Caco-2 (cell line): Measurements from ENCODE around the gene MSRB2. TPM values are rescaled to one million over a fixed set of nuclear protein-coding genes. Genes with fewer than 3 reads are reported as not detected.
"Not testable (repeated sequence)": the region's sequence is repeated elsewhere in the genome, so short reads cannot be mapped to it uniquely, and the experiment has no call there.

Source experiments
- BruUV-seq: library from RNA; stranded (reverse); fragments of 400-500 nt; replicated peaks from 2 replicates; lab custom pipeline; 2021; lab: Mats Ljungman, UMichigan
- CTCF ChIA-PET: fragments of 300-600 bp; sonication (Branson Sonifier 250); formaldehyde crosslinking; loops from one replicate; lab custom pipeline; 2022; ENCODE audit warnings: antibody characterized with exemption; lab: Charles Lee
- POLR2A ChIA-PET: fragments of 300-600 bp; sonication (Branson Sonifier 250); formaldehyde crosslinking; loops from one replicate; lab custom pipeline; 2022; ENCODE audit warnings: antibody characterized with exemption; lab: Charles Lee
- DNase-seq, 2 experiments: peaks; one replicate each; pipeline versions ENCODE4 v3.0.0 to v3.0.0-alpha.2; 2020 to 2022
- H3K27me3 ChIP-seq: replicated peaks from 2 replicates; pipeline ENCODE4 v1.6.0; 2011; ENCODE audit warnings: low read length; ENCODE audit not compliant: control insufficient read depth, insufficient read depth
- H3K36me3 ChIP-seq: 2 replicates; pipeline ENCODE4 v1.5.1; 2011; ENCODE audit warnings: low read length; ENCODE audit not compliant: control insufficient read depth, insufficient read depth
- H3K4me1 ChIP-seq: fragments of 250-450 bp; sonication (Bioruptor Pico); 2 replicates; pipeline ENCODE4 v1.5.1; 2020; ENCODE audit warnings: mild to moderate bottlenecking
- H3K4me3 ChIP-seq: 2 replicates; pipeline ENCODE4 v1.5.1; 2011; ENCODE audit warnings: low read depth, mild to moderate bottlenecking, control low read depth, low read length
- H3K9me3 ChIP-seq: fragments of 250-450 bp; sonication (Bioruptor Pico); 2 replicates; pipeline ENCODE4 v1.5.1; 2020; ENCODE audit warnings: mild to moderate bottlenecking, moderate library complexity
- H3K27ac Mint-ChIP-seq: one replicate; pipeline ENCODE4 v1.8.0; 2022; ENCODE audit warnings: mixed read lengths; ENCODE audit not compliant: unreplicated experiment
- H3K27me3 Mint-ChIP-seq: one replicate; pipeline ENCODE4 v1.8.0; 2022; ENCODE audit warnings: mixed read lengths; ENCODE audit not compliant: insufficient read depth, unreplicated experiment
- H3K36me3 Mint-ChIP-seq: one replicate; pipeline ENCODE4 v1.8.0; 2022; ENCODE audit warnings: mild to moderate bottlenecking, mixed read lengths; ENCODE audit not compliant: insufficient read depth, unreplicated experiment
- H3K4me1 Mint-ChIP-seq: one replicate; pipeline ENCODE4 v1.8.0; 2022; ENCODE audit warnings: low read depth, mixed read lengths; ENCODE audit not compliant: unreplicated experiment
- H3K4me3 Mint-ChIP-seq: one replicate; pipeline ENCODE4 v1.8.0; 2022; ENCODE audit warnings: mild to moderate bottlenecking, moderate library complexity, mixed read lengths; ENCODE audit not compliant: unreplicated experiment
- H3K9me3 Mint-ChIP-seq: one replicate; pipeline ENCODE4 v1.8.0; 2022; ENCODE audit warnings: mixed read lengths; ENCODE audit not compliant: unreplicated experiment
- intact Hi-C: fragments of 100-400 bp; cut with micrococcal nuclease; formaldehyde crosslinking; loops from one replicate; pipeline ENCODE4 v1.10.0; 2022; ENCODE audit not compliant: unreplicated experiment
- total RNA-seq: library from RNA; stranded (reverse); gene quantifications from 2 replicates; pipeline ENCODE4 v1.2.3, GENCODE V29; 2022
- TF ChIP-seq, protein P1 (sequence below), 2 experiments: fragments of 200-600 bp in 1 of 2; IDR thresholded peaks; 1 replicate in 1 of 2; 2 replicates in 1 of 2; pipeline versions ENCODE4 v1.5.1 to v1.8.0; 2011 to 2022; ENCODE audit warnings: antibody characterized with exemption in 1 of 2, control low read depth in 1 of 2, inconsistent platforms in 1 of 2, low read depth in 1 of 2, low read length in 1 of 2, mild to moderate bottlenecking in 1 of 2, moderate library complexity in 1 of 2; ENCODE audit not compliant: insufficient read depth in 1 of 2, severe bottlenecking in 1 of 2, unreplicated experiment in 1 of 2

Gene MSRB2
- total RNA-seq, 1 experiment from 2014 or later = 13.7 TPM

- Histone ChIP-seq H3K9me3 (peaks cover 5% of the 10 kb centered on the region; the same call in 1 of the 2 replicates), H3K36me3 (no peaks in the 10 kb centered on the region), H3K4me1 (no peaks in the 10 kb centered on the region), H3K27me3 (no peaks in the 10 kb centered on the region), H3K4me3 (no peak overlapping the region)
- no peak overlapping the region for H3K27ac Mint-ChIP-seq
- H3K36me3 Mint-ChIP-seq = no peaks in the 10 kb centered on the region
- intact Hi-C loops = no loop called here
- H3K27me3 Mint-ChIP-seq = no peaks in the 10 kb centered on the region
- TF ChIP-seq, protein P1, sequence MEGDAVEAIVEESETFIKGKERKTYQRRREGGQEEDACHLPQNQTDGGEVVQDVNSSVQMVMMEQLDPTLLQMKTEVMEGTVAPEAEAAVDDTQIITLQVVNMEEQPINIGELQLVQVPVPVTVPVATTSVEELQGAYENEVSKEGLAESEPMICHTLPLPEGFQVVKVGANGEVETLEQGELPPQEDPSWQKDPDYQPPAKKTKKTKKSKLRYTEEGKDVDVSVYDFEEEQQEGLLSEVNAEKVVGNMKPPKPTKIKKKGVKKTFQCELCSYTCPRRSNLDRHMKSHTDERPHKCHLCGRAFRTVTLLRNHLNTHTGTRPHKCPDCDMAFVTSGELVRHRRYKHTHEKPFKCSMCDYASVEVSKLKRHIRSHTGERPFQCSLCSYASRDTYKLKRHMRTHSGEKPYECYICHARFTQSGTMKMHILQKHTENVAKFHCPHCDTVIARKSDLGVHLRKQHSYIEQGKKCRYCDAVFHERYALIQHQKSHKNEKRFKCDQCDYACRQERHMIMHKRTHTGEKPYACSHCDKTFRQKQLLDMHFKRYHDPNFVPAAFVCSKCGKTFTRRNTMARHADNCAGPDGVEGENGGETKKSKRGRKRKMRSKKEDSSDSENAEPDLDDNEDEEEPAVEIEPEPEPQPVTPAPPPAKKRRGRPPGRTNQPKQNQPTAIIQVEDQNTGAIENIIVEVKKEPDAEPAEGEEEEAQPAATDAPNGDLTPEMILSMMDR (IDR thresholded peaks at IDR 0.05; ENCODE audit: insufficient read depth in 1 of 2, low read depth in 1 of 2, low read length in 1 of 2, severe bottlenecking in 1 of 2, unreplicated experiment in 1 of 2) = no peak
- H3K9me3 Mint-ChIP-seq = no peaks in the 10 kb centered on the region
- H3K4me1 Mint-ChIP-seq = no peaks in the 10 kb centered on the region
- BruUV-seq = no TSS peak
- POLR2A ChIA-PET = interaction anchor here (0.6 kb wide), 1 partner anchor 413 kb away, joined by 3 read pairs; no protein-coding TSS in a partner anchor
- no peak overlapping the region for H3K4me3 Mint-ChIP-seq
- no peak for DNase-seq
- CTCF ChIA-PET = interaction anchor here (1.1 kb wide), 1 partner anchor 10 kb away, joined by 3 read pairs; no protein-coding TSS in a partner anchor
Measured at GRCh38 chr10:23063973-23064812, 31.2 kb upstream of the MSRB2 start.

DNA sequence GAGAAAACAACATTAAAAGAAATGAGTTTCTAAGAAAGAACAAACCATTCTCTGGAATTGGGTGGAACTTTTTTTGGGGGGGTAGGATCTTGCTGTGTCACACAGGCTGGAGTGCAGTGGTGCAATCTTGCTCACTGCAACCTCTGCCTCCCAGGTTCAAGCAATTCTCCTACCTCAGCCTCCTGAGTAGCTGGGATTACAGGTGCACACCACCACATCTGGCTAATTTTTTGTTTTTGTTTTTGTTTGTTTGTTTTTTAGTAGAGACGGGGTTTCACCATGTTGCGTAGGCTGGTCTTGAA lies 30.6 kb upstream of the MSRB2 start:
- H3K4me1 Mint-ChIP-seq, H3K4me3 Mint-ChIP-seq, H3K27ac Mint-ChIP-seq, CTCF ChIA-PET, H3K27me3 Mint-ChIP-seq, H3K9me3 ChIP-seq, H3K27me3 ChIP-seq, H3K36me3 Mint-ChIP-seq, H3K36me3 ChIP-seq, BruUV-seq, H3K4me3 ChIP-seq, DNase-seq, H3K9me3 Mint-ChIP-seq, POLR2A ChIA-PET, H3K4me1 ChIP-seq: not testable (repeated sequence)
- intact Hi-C loops = loop anchor here (5.0 kb wide), 1 partner anchor 492 kb away; no protein-coding TSS in a partner anchor

DNA sequence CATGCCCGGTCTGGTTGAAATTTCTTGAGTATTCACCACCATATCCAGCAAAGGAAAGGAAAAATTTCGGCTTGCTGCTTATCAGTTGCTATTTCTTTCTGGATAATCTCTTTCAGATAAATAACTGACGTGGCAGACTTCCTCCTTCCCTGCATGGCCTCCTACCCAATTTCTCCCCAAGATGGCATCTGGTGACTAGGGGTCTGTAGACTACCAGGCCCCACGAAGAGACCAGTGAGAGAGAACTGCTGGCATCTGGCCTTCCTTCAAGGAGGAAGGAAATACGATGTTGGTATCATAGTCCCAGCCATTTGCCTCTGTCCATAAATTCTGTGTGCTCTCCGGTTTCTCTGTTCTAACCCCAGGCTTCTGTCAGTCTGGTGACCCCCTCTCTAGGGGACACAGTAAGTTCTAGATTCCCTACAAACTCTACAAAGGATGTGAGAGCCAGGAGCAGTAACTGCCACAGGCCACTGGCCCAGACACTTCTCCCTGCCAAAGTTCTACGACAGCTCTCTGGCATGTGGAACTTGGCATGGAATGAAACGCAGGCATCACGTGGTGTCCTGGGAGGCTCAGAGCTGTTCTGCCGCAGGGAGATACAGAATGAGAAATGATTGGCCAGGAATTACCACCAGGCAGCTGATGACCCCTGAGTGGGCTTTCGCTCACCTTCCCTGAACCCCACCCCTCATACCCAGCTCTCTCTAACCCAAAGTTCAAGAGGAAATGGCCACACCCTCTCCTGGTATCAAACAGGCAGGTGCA lies 30.0 kb upstream of the MSRB2 start:
- Mint-ChIP-seq H3K4me3 (no peak overlapping the region), H3K4me1 (no peaks in the 10 kb centered on the region), H3K27me3 (no peaks in the 10 kb centered on the region), H3K9me3 (no peaks in the 10 kb centered on the region), H3K36me3 (no peaks in the 10 kb centered on the region), H3K27ac (no peak overlapping the region)
- CTCF ChIA-PET = no interaction called here
- no TSS peak for BruUV-seq
- no peaks in the 10 kb centered on the region for H3K9me3 ChIP-seq
- H3K27me3 ChIP-seq = no peaks in the 10 kb centered on the region
- H3K4me3 ChIP-seq = no peak overlapping the region
- POLR2A ChIA-PET = no interaction called here
- intact Hi-C loops = loop anchor here (5.0 kb wide), 1 partner anchor 493 kb away; no protein-coding TSS in a partner anchor
- no peaks in the 10 kb centered on the region for H3K4me1 ChIP-seq
- DNase-seq = no peak
- H3K36me3 ChIP-seq = no peaks in the 10 kb centered on the region
- TF ChIP-seq, protein P1 (IDR thresholded peaks at IDR 0.05; ENCODE audit: insufficient read depth in 1 of 2, low read depth in 1 of 2, low read length in 1 of 2, severe bottlenecking in 1 of 2, unreplicated experiment in 1 of 2) = no peak
